PC-3 (cell line): ENCODE results near the gene TBC1D2B.

Source experiments
- EZH2 ChIP-seq: fragments of 300-600 bp; sonication (generic); IDR thresholded peaks from one replicate; pipeline ENCODE4 v1.6.1; 2017; ENCODE audit warnings: antibody characterized with exemption, mild to moderate bottlenecking, low read length; ENCODE audit not compliant: unreplicated experiment
- TF ChIP-seq, protein P1 (sequence below): fragments of 300-600 bp; sonication (generic); conservative IDR thresholded peaks from 2 replicates; pipeline ENCODE4 v1.5.1; 2017; ENCODE audit warnings: antibody characterized with exemption, low read depth, mild to moderate bottlenecking, low read length

DNA sequence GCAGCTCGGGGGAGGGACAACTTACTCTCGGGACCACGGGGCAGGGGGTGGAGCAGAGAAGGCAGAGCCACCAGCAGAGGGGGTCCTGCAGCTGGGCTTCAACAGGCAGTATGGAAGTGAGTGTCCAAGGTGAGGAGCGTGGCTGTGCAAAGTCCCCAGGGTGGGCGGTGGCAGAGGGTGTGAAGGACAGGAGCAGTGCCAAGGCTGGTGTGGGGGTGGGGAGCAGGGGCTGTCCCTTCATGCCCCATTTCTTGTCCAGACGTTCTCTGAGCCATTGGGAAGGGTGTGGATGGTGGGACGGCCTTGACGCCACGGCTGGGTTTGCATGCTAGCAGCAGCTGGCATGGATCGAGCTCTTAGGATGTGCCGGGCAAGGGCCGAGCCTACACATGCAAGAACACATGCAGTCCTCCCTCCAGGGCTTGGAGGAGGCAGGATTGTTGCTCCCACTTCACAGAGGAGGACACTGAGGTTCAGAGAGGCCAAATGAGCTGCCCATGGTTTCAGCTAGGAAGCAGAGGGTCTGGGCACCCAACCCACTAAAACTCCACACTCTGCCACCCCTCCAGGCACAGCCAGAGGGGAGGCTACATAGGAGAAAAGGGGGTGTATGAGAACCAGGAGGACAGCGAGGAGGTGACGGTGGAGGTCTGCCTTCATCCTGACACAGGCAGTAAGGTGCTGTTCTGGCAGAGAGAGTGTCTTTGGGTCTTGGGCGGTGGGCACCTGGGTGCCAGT is 93.6 kb downstream of the TBC1D2B start:
- TF ChIP-seq, protein P1, sequence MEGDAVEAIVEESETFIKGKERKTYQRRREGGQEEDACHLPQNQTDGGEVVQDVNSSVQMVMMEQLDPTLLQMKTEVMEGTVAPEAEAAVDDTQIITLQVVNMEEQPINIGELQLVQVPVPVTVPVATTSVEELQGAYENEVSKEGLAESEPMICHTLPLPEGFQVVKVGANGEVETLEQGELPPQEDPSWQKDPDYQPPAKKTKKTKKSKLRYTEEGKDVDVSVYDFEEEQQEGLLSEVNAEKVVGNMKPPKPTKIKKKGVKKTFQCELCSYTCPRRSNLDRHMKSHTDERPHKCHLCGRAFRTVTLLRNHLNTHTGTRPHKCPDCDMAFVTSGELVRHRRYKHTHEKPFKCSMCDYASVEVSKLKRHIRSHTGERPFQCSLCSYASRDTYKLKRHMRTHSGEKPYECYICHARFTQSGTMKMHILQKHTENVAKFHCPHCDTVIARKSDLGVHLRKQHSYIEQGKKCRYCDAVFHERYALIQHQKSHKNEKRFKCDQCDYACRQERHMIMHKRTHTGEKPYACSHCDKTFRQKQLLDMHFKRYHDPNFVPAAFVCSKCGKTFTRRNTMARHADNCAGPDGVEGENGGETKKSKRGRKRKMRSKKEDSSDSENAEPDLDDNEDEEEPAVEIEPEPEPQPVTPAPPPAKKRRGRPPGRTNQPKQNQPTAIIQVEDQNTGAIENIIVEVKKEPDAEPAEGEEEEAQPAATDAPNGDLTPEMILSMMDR: no peak
- TF ChIP-seq EZH2: no peak
